ENCODE measurements around the gene ANKLE2. TPM values are rescaled to one million over a fixed set of nuclear protein-coding genes. Genes with fewer than 3 reads are reported as not detected.
"Not testable (repeated sequence)": the region's sequence is repeated elsewhere in the genome, so short reads cannot be mapped to it uniquely, and the experiment has no call there.

Gene ANKLE2
- total and polyA plus RNA-seq, 3 experiments from 2014 or later, result 40.6 to 119 (median 114) TPM

DNA sequence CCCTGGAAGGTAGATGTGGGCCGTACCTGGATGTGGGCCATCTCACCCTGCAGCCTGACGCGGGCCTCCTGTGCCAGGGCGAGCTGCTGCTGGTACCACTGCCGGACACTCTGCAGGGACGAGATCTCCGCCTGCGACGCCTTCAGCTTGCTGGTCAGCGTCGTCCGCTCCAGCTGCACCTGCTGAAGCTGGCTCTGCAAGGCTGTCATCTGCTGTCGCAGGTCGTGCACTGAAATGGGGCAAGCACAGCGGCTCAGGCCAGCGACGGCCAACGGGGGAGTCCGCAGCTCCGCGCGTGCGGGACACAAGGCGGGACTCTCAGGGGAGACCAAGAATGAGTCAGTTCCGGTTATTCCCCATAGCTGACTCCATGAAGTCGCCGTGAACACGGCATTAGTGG is 40.1 kb upstream of the ANKLE2 start:
- peaks cover 2 to 5% (median 4%) of the 10 kb centered on the region in 3 donors for H3K4me1 Mint-ChIP-seq
- no peak for DNase-seq
- Histone ChIP-seq H3K27me3 (ENCODE audit: insufficient read depth, low read length, poor library complexity, severe bottlenecking) (no peaks in the 10 kb centered on the region), H3K27ac (ENCODE audit: low read depth, low read length) (no peak overlapping the region), H3K36me3 (ENCODE audit: insufficient read depth, low read length) (peaks cover 57% of the 10 kb centered on the region), H3K4me1 (ENCODE audit: insufficient read depth, low read length) (no peaks in the 10 kb centered on the region), H3K9me3 (ENCODE audit: low read length) (no peaks in the 10 kb centered on the region), H3K4me3 (ENCODE audit: low read length) (no peak overlapping the region)
- H3K27me3 Mint-ChIP-seq, result no peaks in the 10 kb centered on the region
- POLR2A ChIA-PET, result no interaction called here
- H3K36me3 Mint-ChIP-seq, result peaks cover 8 to 90% (median 23%) of the 10 kb centered on the region in 3 donors
- H3K4me3 Mint-ChIP-seq, result no peak overlapping the region
- CTCF ChIA-PET, result no interaction called here
- no peaks in the 10 kb centered on the region for H3K9me3 Mint-ChIP-seq
- no peak overlapping the region for H3K27ac Mint-ChIP-seq

DNA sequence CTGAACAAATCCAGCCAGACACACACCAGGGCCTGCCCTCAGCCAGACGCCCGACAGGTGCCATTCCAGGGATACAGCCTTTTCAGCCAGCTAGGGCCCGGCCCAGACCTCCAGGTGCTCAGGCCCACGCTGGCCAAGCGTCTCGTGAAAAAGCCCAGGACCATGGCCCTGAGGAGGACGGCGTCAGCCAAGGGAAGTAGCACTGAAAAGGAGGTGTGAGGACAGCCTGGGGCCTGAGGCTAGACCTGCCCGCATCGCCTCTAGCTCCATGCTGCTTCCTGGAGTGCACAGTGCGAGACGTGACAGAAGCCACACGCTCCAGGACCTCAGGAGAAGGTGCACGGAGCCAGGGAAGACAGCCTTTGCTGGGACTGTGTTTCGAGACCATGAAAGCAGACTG is 37.2 kb upstream of the ANKLE2 start:
- Histone ChIP-seq H3K4me1 (ENCODE audit: insufficient read depth, low read length) (no peaks in the 10 kb centered on the region), H3K36me3 (ENCODE audit: insufficient read depth, low read length) (peaks cover 50% of the 10 kb centered on the region), H3K27ac (ENCODE audit: low read depth, low read length) (no peak overlapping the region), H3K4me3 (ENCODE audit: low read length) (no peak overlapping the region), H3K9me3 (ENCODE audit: low read length) (no peaks in the 10 kb centered on the region), H3K27me3 (ENCODE audit: insufficient read depth, low read length, poor library complexity, severe bottlenecking) (no peaks in the 10 kb centered on the region)
- no peaks in the 10 kb centered on the region for H3K27me3 Mint-ChIP-seq
- no peak overlapping the region for H3K27ac Mint-ChIP-seq
- H3K4me3 Mint-ChIP-seq, result no peak overlapping the region
- DNase-seq, result no peak
- CTCF ChIA-PET, result no interaction called here
- H3K36me3 Mint-ChIP-seq, result peaks cover 3 to 93% (median 21%) of the 10 kb centered on the region in 3 donors
- H3K9me3 Mint-ChIP-seq, result no peaks in the 10 kb centered on the region
- H3K4me1 Mint-ChIP-seq, result peaks cover 0 to 3% (median 0%) of the 10 kb centered on the region in 3 donors
- POLR2A ChIA-PET, result no interaction called here

DNA sequence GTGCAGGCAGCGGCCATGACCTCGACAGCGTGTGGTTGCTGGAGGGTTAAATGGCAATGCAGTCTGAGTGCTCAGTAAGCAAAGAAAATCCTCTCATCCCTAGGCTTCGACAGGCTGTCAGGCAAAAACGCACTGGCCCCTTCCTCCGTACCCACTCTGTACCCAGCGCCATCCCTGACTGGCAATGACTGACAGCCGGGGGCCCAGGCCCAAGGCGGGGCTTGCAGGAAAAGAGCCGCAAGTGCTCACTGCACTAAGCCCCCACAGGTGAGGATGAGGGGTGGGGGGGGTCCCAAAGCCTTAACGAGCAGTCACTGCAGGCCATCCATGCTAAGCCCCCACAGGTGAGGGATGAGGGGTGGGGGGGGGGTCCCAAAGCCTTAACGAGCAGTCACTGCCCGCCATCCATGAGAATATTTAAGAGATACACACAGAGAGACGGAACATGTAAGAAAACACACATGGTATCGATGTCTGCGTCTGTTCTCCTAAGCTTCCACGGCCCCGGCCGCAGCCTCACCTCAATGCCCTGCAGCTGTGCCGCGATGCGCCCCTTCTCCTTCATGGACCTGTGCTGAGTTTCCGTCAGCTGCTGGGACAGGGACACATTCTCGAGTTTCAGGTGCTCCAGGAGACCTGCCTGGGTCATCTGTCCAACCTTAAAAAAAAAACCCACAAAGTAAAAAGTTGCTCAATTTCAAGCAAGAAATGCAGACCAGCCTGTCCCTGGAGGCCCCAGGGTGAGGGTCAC is 36.4 kb upstream of the ANKLE2 start:
- Mint-ChIP-seq H3K4me3 (no peak overlapping the region), H3K36me3 (peaks cover under 1 to 87% (median 16%) of the 10 kb centered on the region in 3 donors), H3K27me3 (no peaks in the 10 kb centered on the region), H3K9me3 (no peaks in the 10 kb centered on the region), H3K27ac (no peak overlapping the region), H3K4me1 (peaks cover 0 to 3% (median 0%) of the 10 kb centered on the region in 3 donors)
- H3K27me3 ChIP-seq (ENCODE audit: insufficient read depth, low read length, poor library complexity, severe bottlenecking), result no peaks in the 10 kb centered on the region
- H3K27ac ChIP-seq (ENCODE audit: low read depth, low read length), result no peak overlapping the region
- CTCF ChIA-PET, result interaction anchor here (1.1 kb wide), 1 partner anchor 34 kb away, joined by 3 read pairs; no protein-coding TSS in a partner anchor
- H3K9me3 ChIP-seq (ENCODE audit: low read length), result no peaks in the 10 kb centered on the region
- POLR2A ChIA-PET, result no interaction called here
- DNase-seq, result no peak
- peaks cover 48% of the 10 kb centered on the region for H3K36me3 ChIP-seq (ENCODE audit: insufficient read depth, low read length)
- no peak overlapping the region for H3K4me3 ChIP-seq (ENCODE audit: low read length)
- H3K4me1 ChIP-seq (ENCODE audit: insufficient read depth, low read length), result no peaks in the 10 kb centered on the region

DNA sequence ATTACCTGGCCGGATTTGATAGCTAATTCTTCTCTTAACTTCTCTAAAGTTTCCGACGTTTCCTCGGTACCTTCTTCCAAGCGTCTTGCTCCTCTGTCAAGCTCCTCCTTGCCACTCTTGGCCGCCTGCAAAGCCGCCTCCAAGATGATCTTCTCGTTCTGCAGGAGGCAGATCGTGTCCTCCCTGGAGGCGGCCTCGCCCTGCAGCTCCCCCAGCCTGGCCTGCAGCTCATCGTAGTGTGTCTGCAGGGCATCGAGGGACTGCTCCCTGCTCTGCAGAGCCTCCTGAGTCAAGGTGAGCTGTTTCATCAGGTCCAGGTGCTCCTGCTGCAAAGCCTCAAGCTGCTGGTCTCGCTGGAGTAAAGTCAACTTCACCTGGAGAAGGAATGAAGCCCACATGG is 34.2 kb upstream of the ANKLE2 start:
- Histone ChIP-seq H3K27ac (ENCODE audit: low read depth, low read length) (no peak overlapping the region), H3K4me1 (ENCODE audit: insufficient read depth, low read length) (no peaks in the 10 kb centered on the region), H3K27me3 (ENCODE audit: insufficient read depth, low read length, poor library complexity, severe bottlenecking) (no peaks in the 10 kb centered on the region), H3K4me3 (ENCODE audit: low read length) (no peak overlapping the region), H3K36me3 (ENCODE audit: insufficient read depth, low read length) (peaks cover 35% of the 10 kb centered on the region), H3K9me3 (ENCODE audit: low read length) (no peaks in the 10 kb centered on the region)
- Mint-ChIP-seq H3K9me3 (no peaks in the 10 kb centered on the region), H3K4me3 (no peak overlapping the region), H3K27ac (peak overlapping the region in 1 of 8 donors; percentile 90), H3K27me3 (no peaks in the 10 kb centered on the region), H3K36me3 (peaks cover 0 to 79% (median 7%) of the 10 kb centered on the region in 3 donors), H3K4me1 (peaks cover 0 to 3% (median 3%) of the 10 kb centered on the region in 3 donors)
- no peak for DNase-seq
- ChIA-PET POLR2A (no interaction called here), CTCF (interaction anchor here (1.7 kb wide), 1 partner anchor 27 kb away, joined by 3 read pairs; no protein-coding TSS in a partner anchor)

DNA sequence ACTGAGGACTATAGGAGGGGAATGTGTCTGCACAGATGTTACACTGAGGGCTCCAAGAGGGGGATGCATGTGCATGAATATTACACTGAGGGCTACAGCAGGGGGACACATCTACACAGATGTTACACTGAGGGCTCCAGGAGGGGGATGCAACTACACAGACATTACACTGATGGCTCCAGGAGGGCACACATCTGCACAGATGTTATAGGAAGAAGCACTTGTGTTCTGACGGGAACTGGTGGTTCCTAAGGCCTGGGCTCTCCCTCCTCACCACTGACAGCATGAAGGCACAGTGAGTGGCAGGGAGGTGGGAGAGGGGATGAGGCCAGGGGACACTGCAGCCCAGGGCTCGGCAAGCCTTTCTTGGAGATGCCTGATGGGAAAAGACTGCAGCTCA is 30.3 kb upstream of the ANKLE2 start:
- H3K27ac ChIP-seq (ENCODE audit: low read depth, low read length); DNase-seq; H3K9me3 Mint-ChIP-seq; H3K27me3 Mint-ChIP-seq; H3K4me1 Mint-ChIP-seq; POLR2A ChIA-PET; H3K4me3 Mint-ChIP-seq; H3K27me3 ChIP-seq (ENCODE audit: insufficient read depth, low read length, poor library complexity, severe bottlenecking); H3K4me3 ChIP-seq (ENCODE audit: low read length); H3K9me3 ChIP-seq (ENCODE audit: low read length); H3K4me1 ChIP-seq (ENCODE audit: insufficient read depth, low read length); CTCF ChIA-PET: not testable (repeated sequence)
- peak overlapping the region in 1 of 8 donors; percentile 61 for H3K27ac Mint-ChIP-seq
- H3K36me3 Mint-ChIP-seq, result peaks cover 0 to 75% (median 7%) of the 10 kb centered on the region in 3 donors
- peaks cover 22% of the 10 kb centered on the region for H3K36me3 ChIP-seq (ENCODE audit: insufficient read depth, low read length)

DNA sequence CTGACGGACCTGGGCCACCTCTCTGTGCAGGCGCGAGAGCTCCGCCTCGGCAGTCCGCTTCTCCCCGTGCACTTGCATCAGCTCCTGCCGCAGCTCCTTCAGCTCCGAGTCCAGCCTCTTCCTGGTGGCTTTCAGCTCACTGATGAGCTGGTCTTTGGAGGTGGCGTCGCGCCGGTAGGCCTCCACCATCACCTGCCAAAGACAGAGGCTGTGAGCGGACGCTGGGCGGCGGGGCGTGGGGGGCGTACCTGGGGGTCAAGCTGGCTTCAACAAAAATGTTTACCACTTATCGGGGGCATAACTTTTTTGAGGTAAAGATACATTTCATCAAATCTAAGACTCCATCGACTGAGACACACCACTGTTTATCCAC is 27.5 kb upstream of the ANKLE2 start:
- H3K4me3 Mint-ChIP-seq, result no peak overlapping the region
- DNase-seq, result no peak
- POLR2A ChIA-PET, result no interaction called here
- peaks cover 0 to 3% (median 0%) of the 10 kb centered on the region in 3 donors for H3K4me1 Mint-ChIP-seq
- H3K36me3 Mint-ChIP-seq, result peaks cover 7 to 74% (median 12%) of the 10 kb centered on the region in 3 donors
- H3K27me3 Mint-ChIP-seq, result peaks cover 0 to 2% of the 10 kb centered on the region in 2 donors
- no peaks in the 10 kb centered on the region for H3K9me3 Mint-ChIP-seq
- no peak overlapping the region for H3K4me3 ChIP-seq (ENCODE audit: low read length)
- no peaks in the 10 kb centered on the region for H3K27me3 ChIP-seq (ENCODE audit: insufficient read depth, low read length, poor library complexity, severe bottlenecking)
- H3K36me3 ChIP-seq (ENCODE audit: insufficient read depth, low read length), result peaks cover 17% of the 10 kb centered on the region
- H3K27ac ChIP-seq (ENCODE audit: low read depth, low read length), result no peak overlapping the region
- H3K27ac Mint-ChIP-seq, result no peak overlapping the region
- no peaks in the 10 kb centered on the region for H3K4me1 ChIP-seq (ENCODE audit: insufficient read depth, low read length)
- CTCF ChIA-PET, result no interaction called here
- H3K9me3 ChIP-seq (ENCODE audit: low read length), result no peaks in the 10 kb centered on the region

DNA sequence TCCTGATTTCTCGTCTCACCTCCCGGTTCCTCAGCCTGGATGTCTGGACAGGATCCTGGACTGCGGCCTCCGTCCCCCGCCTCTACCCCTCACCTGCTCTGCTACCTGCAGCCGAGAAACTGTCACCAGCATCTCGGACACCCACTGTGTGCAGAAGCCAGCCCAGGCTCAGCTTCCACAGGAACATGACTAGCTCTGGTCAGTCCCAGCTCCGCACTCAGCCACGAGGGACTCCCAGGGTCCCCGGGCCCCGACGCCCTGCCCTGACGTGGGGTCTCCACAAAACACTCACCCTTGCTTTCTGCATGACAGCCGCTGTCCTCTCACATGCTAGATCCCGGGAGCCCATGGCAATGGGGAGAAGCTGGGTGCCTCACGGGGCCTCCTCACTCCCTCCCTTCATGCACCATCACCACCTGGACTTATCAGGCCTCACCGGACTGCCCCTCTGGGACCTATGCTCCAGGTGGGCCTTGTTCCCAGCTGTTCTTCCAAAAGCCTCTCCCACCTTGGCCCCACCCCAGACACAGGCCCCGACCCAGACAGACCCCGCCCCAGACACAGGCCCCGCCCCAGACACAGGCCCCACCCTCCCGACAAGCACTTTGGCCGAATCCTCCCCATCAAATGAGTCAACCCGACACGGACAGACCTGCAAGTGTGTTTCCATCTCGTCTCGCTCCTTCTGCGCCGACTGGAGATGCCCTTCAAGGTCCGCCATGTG is 26.9 kb upstream of the ANKLE2 start:
- ChIA-PET CTCF (no interaction called here), POLR2A (interaction anchor here (0.5 kb wide), 1 partner anchor 10 kb away, joined by 5 read pairs; no protein-coding TSS in a partner anchor)
- Histone ChIP-seq H3K36me3 (ENCODE audit: insufficient read depth, low read length) (peaks cover 13% of the 10 kb centered on the region), H3K9me3 (ENCODE audit: low read length) (no peaks in the 10 kb centered on the region), H3K4me3 (ENCODE audit: low read length) (no peak overlapping the region), H3K4me1 (ENCODE audit: insufficient read depth, low read length) (no peaks in the 10 kb centered on the region), H3K27me3 (ENCODE audit: insufficient read depth, low read length, poor library complexity, severe bottlenecking) (no peaks in the 10 kb centered on the region), H3K27ac (ENCODE audit: low read depth, low read length) (no peak overlapping the region)
- DNase-seq, result no peak
- peaks cover 0 to 2% of the 10 kb centered on the region in 2 donors for H3K27me3 Mint-ChIP-seq
- H3K4me1 Mint-ChIP-seq, result peaks cover 0 to 3% (median 0%) of the 10 kb centered on the region in 3 donors
- peaks cover 7 to 75% (median 12%) of the 10 kb centered on the region in 3 donors for H3K36me3 Mint-ChIP-seq
- no peak overlapping the region for H3K4me3 Mint-ChIP-seq
- H3K27ac Mint-ChIP-seq, result peak overlapping the region in 1 of 8 donors; percentile 66
- H3K9me3 Mint-ChIP-seq, result no peaks in the 10 kb centered on the region

DNA sequence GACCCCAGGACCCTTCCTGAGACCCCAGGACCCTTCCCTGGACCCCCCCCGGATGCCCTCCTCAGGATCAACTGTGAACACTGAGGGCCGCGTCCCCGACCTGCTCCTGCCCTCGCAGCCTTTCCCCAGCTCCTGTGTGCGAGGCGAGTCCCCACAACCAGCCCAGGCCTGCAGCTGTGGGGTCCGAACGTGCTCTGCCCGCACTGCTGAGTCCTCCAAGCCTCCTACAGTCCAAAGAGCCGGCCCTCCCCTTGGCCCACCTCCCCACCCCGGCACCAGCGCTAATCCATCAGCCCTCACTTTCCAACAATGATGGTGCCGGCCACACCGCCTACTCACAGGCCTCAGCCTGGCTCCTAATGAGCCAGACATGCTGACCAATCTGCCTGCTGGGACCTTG is 26.2 kb upstream of the ANKLE2 start:
- Histone ChIP-seq H3K4me1 (ENCODE audit: insufficient read depth, low read length) (no peaks in the 10 kb centered on the region), H3K36me3 (ENCODE audit: insufficient read depth, low read length) (peaks cover 13% of the 10 kb centered on the region), H3K27me3 (ENCODE audit: insufficient read depth, low read length, poor library complexity, severe bottlenecking) (no peaks in the 10 kb centered on the region), H3K27ac (ENCODE audit: low read depth, low read length) (no peak overlapping the region), H3K4me3 (ENCODE audit: low read length) (no peak overlapping the region), H3K9me3 (ENCODE audit: low read length) (no peaks in the 10 kb centered on the region)
- H3K4me1 Mint-ChIP-seq, result peaks cover 0 to 3% (median 0%) of the 10 kb centered on the region in 3 donors
- H3K9me3 Mint-ChIP-seq, result no peaks in the 10 kb centered on the region
- ChIA-PET POLR2A (interaction anchor here (0.5 kb wide), 1 partner anchor 115 kb away, joined by 3 read pairs; no protein-coding TSS in a partner anchor), CTCF (no interaction called here)
- no peak overlapping the region for H3K4me3 Mint-ChIP-seq
- H3K27ac Mint-ChIP-seq, result peak overlapping the region in 3 of 8 donors; percentile 35 to 66 (median 63)
- no peak for DNase-seq
- peaks cover 7 to 81% (median 12%) of the 10 kb centered on the region in 3 donors for H3K36me3 Mint-ChIP-seq
- peaks cover 0 to 2% of the 10 kb centered on the region in 2 donors for H3K27me3 Mint-ChIP-seq
